HepG2 (cell line): ENCODE measurements around the gene SPAG8. TPM values are rescaled to one million over a fixed set of nuclear protein-coding genes. Genes with fewer than 3 reads are reported as not detected.

Experiments used
- ARNTL ChIP-seq: sonication (generic); formaldehyde crosslinking; IDR thresholded peaks from 2 replicates; pipeline ENCODE4 v1.4.0; 2020; ENCODE audit warnings: mild to moderate bottlenecking, missing genetic modification reagents
- ELF4 ChIP-seq: sonication (generic); formaldehyde crosslinking; IDR thresholded peaks from 2 replicates; pipeline ENCODE4 v1.5.0; 2020; ENCODE audit warnings: missing genetic modification reagents, mild to moderate bottlenecking, moderate library complexity, borderline replicate concordance
- HHEX ChIP-seq: IDR thresholded peaks from 2 replicates; pipeline ENCODE4 v1.6.1; 2016; ENCODE audit warnings: control low read depth
- MIER3 ChIP-seq: IDR thresholded peaks from 2 replicates; pipeline ENCODE4 v1.6.1; 2016; ENCODE audit warnings: missing compliant biosample characterization, borderline replicate concordance
- SIN3A ChIP-seq: IDR thresholded peaks from 2 replicates; pipeline ENCODE4 v1.6.1; 2011; ENCODE audit warnings: low read depth, mild to moderate bottlenecking, control low read depth, low read length, borderline replicate concordance
- ZNF234 ChIP-seq: sonication (generic); formaldehyde crosslinking; conservative IDR thresholded peaks from 2 replicates; pipeline ENCODE4 v1.5.1; 2020; ENCODE audit warnings: mild to moderate bottlenecking, missing genetic modification reagents
- ZNF513 ChIP-seq: sonication (generic); formaldehyde crosslinking; conservative IDR thresholded peaks from 2 replicates; pipeline ENCODE4 v1.5.0; 2020; ENCODE audit warnings: missing genetic modification reagents
- polyA plus RNA-seq, 8 experiments: library from polyadenylated mRNA; depleted of rRNA in 3 of 8; stranded (reverse) in 7 of 8; unstranded in 1 of 8; fragments of >200 nt; fragmentation: Illumina TruSeq in 4 of 8; extraction: Trizol in 4 of 8; gene quantifications; 2 replicates each; pipeline versions ENCODE4 v1.2.1 to v1.2.3, GENCODE V29; 2011 to 2016; ENCODE audit warnings: low read depth in 4 of 8, missing spikeins in 1 of 8, mixed read lengths in 1 of 8; ENCODE audit not compliant: insufficient read depth in 1 of 8
- total RNA-seq, 5 experiments: library from RNA; depleted of rRNA; stranded (reverse); fragments of >200 nt; fragmentation: Illumina TruSeq; extraction: Trizol; gene quantifications; 2 replicates each; pipeline ENCODE4 v1.2.3, GENCODE V29; 2016; ENCODE audit warnings: low read depth in 1 of 5
- TF ChIP-seq, protein P1 (sequence below): sonication (generic); formaldehyde crosslinking; IDR thresholded peaks from 2 replicates; pipeline ENCODE4 v1.5.0; 2020; ENCODE audit warnings: mild to moderate bottlenecking, missing genetic modification reagents, borderline replicate concordance
- TF ChIP-seq, protein P2 (sequence below): sonication (generic); formaldehyde crosslinking; IDR thresholded peaks from 2 replicates; pipeline ENCODE4 v1.5.1; 2020; ENCODE audit warnings: mild to moderate bottlenecking, missing genetic modification reagents, borderline replicate concordance

SPAG8 gene
- total and polyA plus RNA-seq, 2 of the 13 experiments (the other 11 are each of a cell fraction or from before 2014, with no cell fraction given), result 0.18 to 0.27 TPM

GRCh38 chr9:35795695-35796094 lies 16.4 kb downstream of the SPAG8 start (continued):
- TF ChIP-seq, protein P1, sequence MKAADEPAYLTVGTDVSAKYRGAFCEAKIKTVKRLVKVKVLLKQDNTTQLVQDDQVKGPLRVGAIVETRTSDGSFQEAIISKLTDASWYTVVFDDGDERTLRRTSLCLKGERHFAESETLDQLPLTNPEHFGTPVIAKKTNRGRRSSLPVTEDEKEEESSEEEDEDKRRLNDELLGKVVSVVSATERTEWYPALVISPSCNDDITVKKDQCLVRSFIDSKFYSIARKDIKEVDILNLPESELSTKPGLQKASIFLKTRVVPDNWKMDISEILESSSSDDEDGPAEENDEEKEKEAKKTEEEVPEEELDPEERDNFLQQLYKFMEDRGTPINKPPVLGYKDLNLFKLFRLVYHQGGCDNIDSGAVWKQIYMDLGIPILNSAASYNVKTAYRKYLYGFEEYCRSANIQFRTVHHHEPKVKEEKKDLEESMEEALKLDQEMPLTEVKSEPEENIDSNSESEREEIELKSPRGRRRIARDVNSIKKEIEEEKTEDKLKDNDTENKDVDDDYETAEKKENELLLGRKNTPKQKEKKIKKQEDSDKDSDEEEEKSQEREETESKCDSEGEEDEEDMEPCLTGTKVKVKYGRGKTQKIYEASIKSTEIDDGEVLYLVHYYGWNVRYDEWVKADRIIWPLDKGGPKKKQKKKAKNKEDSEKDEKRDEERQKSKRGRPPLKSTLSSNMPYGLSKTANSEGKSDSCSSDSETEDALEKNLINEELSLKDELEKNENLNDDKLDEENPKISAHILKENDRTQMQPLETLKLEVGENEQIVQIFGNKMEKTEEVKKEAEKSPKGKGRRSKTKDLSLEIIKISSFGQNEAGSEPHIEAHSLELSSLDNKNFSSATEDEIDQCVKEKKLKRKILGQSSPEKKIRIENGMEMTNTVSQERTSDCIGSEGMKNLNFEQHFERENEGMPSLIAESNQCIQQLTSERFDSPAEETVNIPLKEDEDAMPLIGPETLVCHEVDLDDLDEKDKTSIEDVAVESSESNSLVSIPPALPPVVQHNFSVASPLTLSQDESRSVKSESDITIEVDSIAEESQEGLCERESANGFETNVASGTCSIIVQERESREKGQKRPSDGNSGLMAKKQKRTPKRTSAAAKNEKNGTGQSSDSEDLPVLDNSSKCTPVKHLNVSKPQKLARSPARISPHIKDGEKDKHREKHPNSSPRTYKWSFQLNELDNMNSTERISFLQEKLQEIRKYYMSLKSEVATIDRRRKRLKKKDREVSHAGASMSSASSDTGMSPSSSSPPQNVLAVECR, result no peak
- no peak for TF ChIP-seq ZNF513 (CRISPR knock-in tag)
- TF ChIP-seq ZNF234, result no peak
- no peak for TF ChIP-seq ELF4 (CRISPR knock-in tag)
- no peak for TF ChIP-seq HHEX (CRISPR knock-in tag)
- no peak for TF ChIP-seq ARNTL
- TF ChIP-seq, protein P2, sequence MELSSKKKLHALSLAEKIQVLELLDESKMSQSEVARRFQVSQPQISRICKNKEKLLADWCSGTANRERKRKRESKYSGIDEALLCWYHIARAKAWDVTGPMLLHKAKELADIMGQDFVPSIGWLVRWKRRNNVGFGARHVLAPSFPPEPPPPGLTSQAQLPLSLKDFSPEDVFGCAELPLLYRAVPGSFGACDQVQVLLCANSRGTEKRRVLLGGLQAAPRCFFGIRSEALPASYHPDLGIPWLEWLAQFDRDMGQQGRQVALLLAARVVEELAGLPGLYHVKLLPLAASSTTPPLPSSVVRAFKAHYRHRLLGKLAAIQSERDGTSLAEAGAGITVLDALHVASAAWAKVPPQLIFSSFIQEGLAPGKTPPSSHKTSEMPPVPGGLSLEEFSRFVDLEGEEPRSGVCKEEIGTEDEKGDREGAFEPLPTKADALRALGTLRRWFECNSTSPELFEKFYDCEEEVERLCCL (CRISPR knock-in tag), result no peak
- TF ChIP-seq SIN3A, result no peak
- TF ChIP-seq MIER3 (CRISPR knock-in tag), result no peak
